NCI-H526 (cell line): Measurements from ENCODE around the gene WDR27.
"Not testable (repeated sequence)": the region's sequence is repeated elsewhere in the genome, so short reads cannot be mapped to it uniquely, and the experiment has no call there.

Experiments
- DNase-seq, 2 experiments: peaks; one replicate each; lab custom pipeline; 2025; lab: John Stamatoyannopoulos, UW

Gene WDR27

DNA sequence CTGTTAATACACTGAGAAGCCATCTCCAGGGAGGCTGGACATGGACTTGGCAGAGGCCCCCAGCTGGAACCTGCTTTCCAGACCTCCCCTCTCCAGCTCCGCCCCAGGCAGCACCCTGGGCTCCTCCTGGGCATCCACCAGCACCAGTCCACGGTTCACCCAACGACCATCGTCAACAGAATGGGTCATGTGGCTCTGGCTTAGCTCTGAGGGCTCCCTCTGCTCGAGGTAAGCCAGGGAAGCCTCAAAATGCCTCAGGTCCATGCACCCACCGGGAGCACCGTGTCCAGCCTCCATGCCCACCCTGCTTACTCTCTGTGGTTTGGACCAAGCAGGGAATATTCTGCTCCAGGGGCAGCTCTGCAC is 40.5 kb downstream of the WDR27 start:
- DNase-seq = no peak

DNA sequence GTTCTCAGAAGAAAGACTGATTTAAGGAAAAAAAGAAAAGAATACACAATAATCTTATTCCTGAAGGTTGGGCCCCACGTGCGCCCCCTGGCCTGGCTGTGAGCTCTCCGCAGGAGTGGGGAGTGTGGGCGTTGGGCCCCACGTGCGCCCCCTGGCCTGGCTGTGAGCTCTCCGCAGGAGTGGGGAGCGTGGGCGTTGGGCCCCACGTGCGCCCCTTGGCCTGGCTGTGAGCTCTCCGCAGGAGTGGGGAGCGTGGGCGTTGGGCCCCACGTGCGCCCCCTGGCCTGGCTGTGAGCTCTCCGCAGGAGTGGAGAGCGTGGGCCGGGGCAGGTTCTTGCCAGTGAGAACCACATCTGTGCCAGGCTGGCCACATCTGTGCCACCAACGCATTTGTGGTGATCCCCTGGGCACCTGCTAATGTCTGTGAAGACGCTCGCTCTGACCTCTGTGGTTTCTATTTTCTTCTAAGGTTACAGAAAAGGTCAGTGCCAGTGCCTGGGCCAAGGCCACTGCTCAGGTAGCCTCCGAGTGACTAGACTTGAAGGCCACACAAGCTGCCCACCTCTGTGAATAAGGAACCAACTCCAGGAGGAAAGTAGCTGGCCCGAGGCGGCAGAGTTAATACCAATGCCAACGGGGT is 41.0 kb downstream of the WDR27 start:
- no peak for DNase-seq

DNA sequence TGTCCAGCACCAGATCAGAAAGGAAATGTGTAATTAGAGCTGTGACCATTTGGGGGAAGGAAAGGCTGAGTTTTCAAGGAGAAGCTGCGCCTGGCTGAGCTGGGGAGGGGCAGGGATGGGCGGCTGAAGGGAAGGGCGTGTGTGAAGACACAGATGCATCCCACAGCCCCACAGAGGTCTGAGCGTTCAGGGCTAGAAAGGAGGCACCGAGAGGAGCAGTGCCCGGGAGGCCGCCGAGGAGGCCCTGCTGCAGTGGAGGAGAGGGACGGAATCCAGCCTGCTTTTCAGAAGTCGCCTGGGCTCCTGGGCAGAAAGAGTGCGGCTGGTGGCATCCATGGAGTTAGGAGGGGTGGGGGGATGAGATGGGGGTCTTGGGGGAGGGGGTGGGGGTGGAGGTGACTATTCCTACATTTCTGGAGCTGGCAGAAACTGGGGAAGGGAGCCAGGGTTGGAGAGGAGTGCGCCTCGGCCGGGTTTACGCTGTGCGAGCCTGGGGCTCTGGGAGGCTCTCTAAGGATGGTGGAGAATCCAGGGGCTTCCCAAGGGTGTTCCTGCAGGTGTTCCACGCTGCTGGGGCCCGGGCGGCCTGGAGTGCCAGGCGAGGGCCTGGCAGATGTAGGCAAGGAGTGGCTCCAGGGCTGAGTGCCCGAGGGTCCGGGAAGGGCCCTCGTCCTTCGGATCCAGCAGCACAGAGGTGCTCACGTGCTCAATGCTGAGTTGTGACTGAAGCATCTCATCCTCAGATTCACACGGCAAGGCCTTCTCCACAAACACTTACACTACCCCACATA is 41.8 kb downstream of the WDR27 start:
- DNase-seq = no peak

DNA sequence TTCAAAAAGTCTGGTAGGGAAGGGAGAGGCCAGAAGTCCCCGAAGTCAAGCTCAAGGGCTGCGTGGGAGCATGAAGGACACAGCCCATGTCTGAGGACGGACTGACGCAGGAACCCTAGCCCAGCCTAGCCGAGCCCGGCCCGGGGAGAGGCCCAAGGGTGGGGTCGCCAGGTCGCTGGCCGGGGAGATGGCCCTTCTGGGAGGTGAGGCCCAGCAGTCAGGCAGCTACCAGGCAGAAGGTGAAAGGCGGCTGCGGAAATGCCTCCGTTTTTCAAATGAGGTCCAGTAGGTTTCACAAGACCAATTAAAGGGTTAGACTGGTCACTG is 44.6 kb downstream of the WDR27 start:
- no peak for DNase-seq

DNA sequence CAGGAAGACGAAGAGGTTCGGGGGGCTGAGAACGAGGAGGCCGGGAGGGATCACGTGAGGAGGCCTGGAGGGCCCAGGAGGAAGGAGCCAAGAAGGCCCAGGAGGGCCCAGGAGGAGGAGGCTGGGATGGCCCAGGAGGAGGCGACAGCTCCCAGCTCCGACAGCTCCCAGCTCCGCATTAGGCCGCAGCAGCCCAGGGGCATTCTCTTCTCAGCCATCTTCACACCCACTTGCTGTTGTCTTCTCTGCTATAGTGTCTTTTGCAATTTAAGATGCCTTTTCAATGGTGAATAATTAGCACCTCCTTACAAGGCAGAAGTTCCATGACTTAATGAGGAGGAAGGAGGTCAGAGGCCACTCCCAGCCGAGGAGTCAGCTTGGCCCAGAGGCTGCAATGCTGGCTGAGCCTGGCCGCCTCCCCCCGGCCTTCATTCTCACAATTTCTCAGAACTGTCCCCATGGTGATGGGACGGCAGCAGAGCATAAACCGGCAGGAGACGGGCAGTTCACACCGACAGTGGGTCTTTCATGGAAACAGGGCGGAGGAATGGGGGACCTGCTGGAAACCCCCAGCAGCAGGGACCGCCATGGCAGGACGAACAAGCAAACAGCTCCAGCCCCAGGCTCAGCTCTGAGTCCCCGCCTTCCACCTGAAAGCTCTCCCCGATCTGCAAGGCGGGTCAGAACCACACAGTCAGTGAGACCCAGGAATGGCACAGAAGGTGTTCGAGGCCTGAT is 45.1 kb downstream of the WDR27 start:
- DNase-seq = no peak

DNA sequence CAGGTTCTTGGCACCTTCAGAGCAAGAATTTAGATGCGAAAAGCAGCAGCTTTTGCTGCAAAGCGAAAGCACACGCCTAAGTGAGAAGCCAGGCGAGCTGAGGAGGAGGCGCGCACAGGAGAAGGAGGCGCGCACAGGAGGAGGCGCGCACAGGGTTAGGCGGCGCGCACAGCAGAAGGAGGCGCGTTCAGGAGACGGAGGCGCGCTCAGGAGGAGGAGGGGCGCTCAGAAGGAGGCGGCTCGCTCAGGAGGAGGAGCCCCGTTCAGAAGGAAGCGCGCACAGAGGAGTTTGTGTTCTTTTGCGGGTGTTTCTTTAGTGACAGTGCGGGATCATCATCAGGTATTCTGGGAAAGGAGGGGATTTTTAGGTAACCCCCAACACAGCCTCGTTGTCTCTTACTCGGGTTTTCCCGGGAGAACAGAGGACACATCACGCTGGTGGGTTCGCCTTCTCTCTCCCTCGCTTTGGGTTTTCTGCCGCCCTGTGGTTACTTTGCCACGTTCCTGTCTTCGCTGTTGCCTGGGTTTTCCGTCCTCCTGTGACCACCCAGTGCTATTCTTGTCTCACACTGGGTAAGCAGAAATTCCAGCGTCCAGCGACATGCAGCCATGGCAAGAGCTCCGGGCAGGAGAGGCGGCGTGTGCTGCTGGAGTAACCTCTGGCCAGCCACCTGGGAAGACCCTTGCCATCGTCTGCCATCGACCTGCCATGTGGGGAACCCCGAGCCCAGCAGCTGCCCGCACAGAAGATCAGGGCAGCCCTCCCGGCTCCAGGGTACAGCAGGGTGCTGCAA is 47.0 kb downstream of the WDR27 start:
- DNase-seq = peak; percentile 54 to 64

DNA sequence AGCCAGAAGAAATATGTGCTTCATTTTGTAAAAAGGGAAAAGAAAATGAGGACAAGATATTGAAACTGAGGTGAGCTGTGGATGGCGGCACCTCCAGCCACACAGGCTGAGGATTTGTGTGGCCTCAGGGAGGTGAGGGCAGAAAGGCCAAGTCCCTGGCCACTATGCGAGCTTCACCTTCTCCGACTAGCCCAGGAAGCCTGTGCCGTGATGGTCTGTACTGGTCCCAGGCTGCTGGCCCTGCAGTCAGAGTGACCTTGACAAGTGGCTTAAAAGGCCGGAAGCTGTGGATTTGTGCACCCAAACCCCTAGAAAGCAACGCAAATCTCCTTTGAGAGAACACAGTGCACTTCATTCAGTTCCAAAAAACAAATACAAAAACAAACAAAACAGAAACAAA is 48.1 kb downstream of the WDR27 start:
- DNase-seq = no peak

DNA sequence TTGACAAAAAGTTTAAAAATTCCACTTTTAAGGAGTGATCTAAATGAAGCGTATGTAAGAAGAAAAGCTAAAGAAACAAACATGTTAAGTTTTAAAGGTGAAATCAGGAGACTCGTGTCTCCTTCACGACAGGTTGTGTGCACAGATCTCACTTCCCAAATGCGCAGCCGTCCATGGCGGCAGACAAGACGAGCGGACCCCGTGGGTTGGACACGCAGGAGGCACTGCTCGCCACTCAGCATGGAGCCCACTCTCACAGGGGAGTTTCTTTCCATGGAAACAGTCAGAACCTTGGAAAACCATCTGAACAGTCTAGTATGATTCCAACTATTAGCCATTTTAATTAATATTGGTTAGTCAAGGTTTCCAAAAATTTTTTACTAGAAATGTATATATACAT is 48.9 kb downstream of the WDR27 start:
- no peak for DNase-seq

DNA sequence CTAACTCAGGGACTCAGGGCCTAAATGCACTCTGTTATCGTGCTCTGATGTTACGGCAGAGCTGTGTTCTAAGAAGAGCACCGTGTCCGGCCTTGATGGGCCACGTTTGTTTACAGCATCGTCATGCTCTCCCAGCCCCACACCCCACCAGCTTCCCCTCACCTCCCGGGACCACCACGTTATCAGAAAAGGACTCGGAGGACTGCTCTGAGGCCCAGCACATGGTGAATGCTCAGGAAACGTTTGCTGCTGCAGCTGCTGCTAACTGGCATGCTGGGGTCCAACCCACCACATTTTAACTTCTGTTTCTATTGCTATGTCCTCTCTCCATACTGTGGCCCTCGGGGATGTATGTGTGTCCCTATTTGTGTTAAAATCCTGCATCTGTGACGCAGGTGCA is 50.3 kb downstream of the WDR27 start:
- no peak for DNase-seq

DNA sequence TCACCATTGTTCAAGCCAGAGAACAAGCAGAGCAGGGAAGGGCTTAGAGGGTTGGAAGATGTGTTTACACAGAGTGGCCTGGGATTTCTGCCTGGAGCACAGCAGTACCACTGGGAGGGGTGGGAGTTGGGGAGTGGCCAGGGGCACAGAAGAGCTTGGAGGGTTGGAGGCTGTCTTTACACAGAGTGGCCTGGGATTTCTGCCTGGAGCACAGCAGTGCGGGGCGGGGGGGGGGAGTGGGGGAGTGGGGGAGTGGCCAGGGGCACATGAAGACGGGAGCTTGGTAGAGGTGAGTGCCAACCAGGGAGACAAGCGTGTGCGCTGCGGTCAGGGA is 50.9 kb downstream of the WDR27 start:
- DNase-seq = no peak

DNA sequence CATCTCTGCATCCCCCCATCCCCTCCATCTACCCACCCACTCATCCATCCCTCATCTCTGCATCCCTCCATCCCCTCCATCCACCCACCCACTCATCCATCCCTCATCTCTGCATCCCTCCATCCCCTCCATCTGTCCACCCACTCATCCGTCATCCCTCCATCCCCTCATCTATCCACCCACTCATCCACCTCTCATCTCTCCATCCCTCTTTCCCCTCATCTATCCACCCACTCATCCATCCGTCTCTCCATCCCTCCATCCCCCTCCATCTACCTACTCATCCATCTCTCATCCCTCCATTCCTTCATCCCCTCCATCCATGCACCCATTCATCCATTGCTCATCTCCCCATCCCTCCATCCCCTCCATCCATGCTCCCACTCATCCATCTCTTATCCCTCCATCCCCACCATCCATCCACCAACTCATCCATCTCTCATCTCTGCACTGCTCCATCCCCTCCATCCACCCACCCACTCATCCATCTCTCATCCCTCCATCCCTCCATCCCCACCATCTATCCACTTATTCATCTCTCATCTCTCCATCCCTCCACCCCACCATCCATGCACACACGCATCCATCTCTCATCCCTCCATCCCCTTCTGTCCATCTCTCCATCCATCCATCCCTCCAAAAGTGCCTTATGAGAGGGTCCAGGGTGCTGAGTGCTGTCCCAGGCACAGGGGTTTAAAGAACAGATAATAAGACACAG is 51.4 kb downstream of the WDR27 start:
- DNase-seq = no peak

DNA sequence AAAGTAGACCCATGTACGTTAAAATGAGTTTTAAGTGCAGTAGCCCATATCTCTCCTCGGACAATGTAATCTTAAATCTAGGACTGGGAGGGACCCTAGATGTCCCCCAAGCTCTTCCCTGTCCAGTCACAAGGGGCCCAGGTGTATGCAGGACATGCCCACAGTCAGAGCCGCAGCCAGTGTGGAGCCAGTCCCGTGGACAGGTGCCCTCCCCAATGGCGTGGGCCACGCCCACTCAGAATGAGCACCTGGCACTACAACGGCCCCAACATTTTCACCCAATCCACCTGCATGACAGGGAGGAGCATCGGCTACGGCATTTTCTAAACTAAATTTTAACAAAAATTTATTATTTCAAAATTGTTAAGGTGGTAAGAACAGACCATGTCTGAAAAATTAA is 53.2 kb downstream of the WDR27 start:
- DNase-seq = no peak

DNA sequence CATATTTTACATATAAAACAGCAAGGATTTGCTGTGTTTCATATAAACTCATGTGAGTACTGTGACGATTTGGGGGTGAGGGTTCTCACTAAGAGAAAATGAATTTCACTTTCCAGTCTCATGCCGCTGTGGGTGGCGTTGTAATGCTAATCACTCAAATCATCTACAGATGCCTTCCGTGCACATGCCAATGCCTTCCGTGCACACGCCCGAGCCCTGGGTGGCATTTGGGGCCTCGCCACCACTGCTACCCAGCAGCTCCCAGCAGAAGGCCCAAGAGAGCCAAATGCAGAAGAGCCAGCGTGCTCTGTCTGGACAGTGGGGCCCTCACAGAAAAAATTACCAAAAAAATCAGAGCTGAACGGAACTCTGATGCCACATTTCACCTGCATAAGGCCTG is 53.7 kb downstream of the WDR27 start:
- DNase-seq = no peak

DNA sequence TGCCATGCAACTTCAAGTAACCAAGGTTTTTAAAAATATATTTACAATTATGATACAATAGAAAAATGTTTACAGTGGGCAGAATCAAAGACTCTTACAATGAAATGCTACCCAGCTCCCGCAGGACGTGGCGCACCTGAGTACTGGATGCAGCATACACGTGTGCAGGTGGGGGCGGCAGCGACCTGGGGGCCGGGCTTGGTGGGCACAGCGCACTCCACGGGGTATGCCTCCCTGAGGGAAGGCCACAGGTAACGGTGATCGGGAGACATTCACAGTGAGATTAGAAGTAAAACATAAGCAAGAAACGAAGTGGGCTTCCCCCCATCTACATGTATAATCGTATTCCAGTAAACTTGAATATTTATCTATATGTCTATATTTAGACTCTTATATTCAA is 54.2 kb downstream of the WDR27 start:
- no peak for DNase-seq

DNA sequence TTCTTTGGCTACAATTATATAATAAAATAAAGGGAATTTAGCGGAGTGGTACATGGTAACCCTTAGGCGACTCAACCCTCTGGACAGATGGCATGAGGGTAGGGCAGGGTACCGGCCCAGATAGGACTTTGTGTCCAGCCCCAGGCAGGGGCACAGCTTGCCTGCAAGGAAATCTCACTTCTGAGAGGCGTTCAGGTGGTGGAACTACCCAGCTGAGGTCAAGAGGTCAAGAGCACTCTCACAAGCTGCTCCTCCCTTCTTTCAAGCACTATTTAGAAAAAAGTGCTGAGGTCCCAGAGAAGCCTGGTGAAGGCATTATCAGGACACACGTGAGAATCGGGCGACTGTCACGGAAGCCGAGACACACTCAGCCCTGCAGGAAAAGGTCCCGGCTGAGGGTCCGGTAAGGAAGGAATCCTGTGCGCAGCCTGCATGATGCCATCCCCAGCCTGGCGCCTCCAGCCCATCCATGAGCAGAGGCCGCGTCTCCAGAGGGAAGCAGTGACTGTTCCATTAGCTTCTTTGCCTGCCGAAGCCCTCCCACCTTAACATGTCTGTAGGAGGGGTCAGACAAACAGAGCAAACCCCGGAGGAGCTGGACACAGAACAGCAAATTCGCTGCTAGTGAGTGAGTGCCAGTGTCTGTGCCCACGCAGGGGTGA is 54.8 kb downstream of the WDR27 start:
- DNase-seq = no peak

DNA sequence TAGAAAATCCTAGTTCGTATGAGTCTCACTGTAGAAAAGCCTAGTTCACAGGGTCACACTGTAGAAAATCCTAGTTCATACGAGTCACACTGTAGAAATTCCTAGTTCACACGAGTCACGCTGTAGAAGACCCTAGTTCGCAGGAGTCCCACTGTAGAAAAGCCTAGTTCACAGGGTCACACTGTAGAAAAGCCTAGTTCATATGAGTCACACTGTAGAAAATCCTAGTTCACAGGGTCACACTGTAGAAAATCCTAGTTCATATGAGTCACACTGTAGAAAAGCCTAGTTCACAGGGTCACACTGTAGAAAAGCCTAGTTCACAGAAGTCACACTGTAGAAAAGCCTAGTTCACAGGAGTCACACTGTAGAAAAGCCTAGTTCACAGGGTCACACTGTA is 56.4 kb downstream of the WDR27 start:
- DNase-seq = not testable (repeated sequence)

DNA sequence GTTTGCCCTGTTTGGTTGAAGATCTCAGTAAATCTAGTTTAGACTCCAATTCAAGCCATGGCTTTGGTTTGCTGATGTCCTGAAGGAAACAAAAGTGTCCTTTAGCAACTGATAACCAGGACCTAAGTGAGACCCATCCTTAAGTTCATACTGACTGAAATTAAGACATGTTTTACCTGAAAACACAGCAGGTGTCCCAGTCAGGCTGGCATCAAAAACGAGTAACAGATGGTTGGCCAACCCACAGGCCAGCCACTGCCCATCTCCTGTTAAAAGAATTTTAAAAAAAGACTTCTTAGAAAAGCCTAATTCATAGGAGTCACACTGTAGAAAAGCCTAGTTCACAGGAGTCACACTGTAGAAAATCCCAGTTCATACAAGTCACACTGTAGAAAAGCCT is 58.3 kb downstream of the WDR27 start:
- DNase-seq = no peak

DNA sequence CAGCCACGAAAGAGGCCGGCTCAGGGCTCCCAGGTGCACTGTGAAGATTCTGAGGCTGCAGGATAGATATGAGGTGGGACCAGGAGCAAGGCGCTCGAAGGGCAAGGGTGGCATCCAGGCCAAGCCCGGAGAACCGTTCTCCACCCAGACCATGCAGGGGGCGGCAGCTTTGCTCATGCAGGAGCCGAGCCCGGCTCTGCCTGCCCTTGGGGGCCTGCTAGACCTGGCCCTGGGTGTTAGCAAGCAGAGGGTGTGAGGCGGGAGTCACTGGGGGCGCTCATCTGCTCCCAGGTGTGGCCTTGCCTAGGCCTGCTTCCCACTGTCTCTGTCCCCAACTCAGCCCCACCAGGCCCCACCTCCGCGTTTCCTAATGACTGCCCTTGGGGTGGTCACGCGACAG is 59.4 kb downstream of the WDR27 start:
- DNase-seq = no peak

DNA sequence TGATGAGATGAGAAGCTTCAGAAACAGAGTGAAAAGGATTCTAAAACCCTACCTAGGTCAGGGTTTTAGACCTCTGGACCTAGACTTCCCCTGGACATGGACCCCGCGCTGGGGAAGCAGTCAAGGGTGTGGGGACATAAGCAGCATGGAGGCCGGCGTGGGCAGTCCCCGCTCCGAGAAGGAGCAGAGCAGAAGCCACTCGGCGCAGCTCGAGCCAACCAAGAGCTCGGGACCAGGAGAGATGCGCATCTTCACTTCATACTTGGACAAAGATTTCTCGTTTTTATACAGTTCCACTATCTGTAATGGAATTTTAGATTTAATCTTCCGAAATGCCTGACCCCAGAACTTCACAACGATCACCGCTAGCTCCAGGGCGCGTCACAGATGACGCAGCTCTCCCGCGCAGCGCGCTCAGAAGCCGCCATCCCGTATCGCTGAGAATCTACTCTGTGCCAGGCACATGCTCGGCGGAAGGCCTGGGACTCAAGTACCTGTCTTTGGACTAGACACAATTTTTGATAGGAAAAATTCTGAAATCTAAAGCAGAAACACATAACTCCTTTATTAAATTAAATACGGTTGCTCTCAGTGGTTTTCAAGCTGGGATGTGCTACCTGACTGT is 60.3 kb downstream of the WDR27 start:
- no peak for DNase-seq

DNA sequence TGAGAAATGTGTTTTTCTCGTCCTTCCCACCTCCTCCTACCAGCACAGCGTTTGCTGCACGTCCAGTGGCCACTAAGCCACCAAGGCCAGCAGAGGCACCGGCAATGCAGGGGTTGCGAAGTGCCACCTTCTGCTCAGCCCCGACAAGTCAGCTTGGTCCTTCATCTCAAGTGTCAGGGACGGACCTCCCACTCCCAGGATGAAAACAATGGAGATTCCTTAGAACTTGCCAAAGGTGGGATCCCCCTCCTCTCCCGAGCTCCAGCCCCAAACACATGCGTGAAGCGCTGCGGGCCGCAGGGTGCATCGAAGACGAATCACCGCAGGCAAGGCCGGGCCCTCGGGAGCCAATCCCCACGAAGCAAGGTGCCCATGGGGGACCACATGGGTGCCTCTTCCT is 60.8 kb downstream of the WDR27 start:
- DNase-seq = no peak

DNA sequence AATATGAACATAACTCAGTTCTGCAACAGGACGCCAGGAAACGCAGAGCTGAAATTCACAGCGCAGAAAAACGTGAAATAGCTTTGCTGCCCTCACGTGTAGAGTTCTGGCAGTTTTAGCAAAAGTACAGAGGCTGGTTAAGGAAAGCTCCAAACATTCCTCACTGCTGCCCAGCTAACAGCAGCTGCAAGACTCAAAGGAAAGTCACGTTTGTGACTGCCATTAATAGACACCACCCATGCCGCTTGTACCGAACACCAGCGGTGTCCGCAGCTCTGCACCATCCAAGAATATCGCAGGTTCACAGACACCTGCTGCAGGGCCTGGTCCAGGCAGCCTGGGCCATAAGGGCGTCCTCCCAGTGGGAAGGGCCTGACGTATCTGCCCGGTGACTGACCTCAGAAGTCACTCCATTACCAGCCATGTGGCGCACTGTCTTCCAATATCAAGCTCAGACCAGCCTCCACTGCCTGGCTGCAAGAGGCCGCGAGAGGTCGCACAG is 61.4 kb downstream of the WDR27 start:
- DNase-seq = no peak
